Left hindlimb (tissue), 1 donor: ENCODE results near the gene RND2.
"Not testable (repeated sequence)": the region's sequence is repeated elsewhere in the genome, so short reads cannot be mapped to it uniquely, and the experiment has no call there.

ENCODE experiments used
- DNase-seq: peaks from one replicate; pipeline ENCODE4 v3.0.0-alpha.2; 2018

Gene RND2

DNA sequence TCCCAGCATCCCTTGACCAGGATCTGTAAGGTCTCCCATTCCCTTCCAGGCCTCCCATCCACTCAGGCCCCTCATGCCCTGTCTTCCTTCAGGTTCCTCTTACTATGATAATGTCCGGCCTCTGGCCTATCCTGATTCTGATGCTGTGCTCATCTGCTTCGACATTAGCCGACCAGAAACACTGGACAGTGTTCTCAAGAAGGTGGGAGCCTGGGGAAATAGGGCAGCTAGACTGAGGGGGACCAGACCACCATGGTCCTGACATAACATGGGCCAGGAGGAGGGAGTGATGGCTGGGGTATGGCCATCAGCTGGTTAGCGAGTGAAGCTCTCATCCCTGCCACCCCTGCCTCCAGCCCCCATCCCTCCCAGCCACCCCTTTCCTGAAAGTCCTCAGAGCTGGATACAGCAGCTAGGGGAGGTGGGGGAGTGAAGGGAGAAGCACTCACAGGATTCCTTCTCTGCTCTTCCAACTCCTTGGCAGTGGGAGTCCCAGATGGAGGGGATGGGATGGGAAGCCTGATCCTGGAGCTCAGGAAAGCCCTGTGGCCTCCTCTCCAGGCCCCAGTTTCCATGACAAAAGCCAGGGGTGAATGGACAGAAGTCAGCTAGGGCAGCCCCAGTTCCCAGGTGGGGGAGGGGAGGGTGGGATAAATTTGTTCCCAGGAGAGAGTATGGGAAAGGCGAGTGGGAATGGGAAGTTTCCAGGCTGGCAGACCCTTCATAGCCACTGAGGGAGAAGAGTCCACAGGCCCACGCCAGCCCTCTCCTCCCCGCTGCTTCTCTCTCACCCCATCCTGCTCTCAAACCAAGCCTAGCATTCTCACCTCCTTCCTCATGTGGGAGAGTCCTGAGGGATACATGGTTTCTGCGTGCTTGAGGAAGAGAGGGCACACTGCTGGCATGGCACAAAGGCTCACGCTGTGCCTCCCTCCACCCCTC lies 2.3 kb downstream of the RND2 start:
- DNase-seq: no peak

DNA sequence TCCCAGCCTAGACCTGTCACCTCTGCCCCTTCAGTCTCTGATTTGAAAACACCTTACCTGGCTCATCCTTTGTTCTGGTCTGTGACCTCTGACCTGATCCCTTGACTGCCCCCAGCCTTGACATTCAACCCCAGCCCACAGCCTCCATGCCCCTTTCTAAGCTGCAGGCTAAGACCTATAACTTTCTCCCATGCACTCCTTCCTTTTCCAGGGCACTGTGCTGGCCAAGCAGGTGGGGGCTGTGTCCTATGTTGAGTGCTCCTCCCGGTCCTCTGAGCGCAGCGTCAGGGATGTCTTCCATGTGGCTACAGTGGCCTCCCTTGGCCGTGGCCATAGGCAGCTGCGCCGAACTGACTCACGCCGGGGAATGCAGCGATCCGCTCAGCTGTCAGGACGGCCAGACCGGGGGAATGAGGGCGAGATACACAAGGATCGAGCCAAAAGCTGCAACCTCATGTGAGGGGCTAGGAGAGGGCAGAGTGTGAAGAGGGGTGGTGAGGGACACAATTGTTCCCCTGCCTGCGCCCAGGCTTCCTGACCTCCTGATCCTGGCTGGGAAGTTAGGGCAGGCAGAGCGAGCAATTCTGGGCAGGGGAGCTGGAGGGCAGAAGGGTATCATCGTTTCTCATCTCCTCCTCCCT lies 3.3 kb downstream of the RND2 start:
- DNase-seq: no peak

DNA sequence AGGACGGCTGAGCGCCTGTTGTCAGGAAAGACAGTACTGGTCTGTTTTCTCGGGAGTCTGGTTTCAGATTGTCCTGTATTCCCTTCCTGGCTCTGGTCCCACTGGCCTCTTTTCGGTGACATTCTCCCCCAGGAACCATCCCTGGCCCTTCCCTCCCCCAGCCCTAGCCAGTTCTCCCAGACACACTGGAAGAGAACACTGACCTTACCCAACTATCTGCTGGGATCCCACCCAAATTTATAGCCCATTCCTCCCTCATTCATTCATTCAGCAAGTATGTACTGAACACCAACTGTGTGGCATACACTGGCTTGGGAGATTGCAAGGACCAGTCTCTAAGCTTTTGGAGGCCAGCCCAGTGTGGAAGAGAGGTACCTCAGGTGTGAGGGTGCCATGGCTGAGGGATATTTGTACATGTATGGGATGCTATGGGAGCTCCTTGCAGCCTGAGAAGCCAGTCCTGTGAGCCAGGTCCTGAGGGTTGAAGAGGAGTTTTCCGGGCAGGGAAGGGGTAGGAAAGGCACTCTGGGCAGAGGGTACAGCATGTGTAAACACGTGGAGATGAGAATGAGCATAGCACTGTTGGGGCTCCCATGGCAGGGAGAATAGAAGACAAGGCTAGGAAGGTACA lies 5.2 kb downstream of the RND2 start:
- DNase-seq: no peak

DNA sequence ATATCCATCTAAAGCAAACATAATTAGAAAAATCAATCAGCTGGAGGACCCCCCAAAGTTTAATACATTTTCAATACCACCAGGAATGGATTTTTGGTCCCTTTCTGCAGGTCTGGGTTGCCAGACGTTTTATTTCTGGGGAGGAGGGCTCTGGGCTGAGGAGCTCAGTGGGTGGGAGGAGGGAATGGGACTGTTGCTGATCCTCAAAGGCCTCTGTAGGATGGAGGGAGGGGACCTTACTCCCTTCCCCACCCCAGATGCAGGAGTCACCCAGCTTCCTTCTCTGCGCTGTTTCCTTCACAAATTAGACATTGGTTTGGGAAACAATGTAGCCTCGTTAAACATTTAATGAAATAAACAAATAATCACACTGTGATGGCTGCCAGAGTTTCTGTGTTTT lies 6.6 kb downstream of the RND2 start:
- DNase-seq: no peak

DNA sequence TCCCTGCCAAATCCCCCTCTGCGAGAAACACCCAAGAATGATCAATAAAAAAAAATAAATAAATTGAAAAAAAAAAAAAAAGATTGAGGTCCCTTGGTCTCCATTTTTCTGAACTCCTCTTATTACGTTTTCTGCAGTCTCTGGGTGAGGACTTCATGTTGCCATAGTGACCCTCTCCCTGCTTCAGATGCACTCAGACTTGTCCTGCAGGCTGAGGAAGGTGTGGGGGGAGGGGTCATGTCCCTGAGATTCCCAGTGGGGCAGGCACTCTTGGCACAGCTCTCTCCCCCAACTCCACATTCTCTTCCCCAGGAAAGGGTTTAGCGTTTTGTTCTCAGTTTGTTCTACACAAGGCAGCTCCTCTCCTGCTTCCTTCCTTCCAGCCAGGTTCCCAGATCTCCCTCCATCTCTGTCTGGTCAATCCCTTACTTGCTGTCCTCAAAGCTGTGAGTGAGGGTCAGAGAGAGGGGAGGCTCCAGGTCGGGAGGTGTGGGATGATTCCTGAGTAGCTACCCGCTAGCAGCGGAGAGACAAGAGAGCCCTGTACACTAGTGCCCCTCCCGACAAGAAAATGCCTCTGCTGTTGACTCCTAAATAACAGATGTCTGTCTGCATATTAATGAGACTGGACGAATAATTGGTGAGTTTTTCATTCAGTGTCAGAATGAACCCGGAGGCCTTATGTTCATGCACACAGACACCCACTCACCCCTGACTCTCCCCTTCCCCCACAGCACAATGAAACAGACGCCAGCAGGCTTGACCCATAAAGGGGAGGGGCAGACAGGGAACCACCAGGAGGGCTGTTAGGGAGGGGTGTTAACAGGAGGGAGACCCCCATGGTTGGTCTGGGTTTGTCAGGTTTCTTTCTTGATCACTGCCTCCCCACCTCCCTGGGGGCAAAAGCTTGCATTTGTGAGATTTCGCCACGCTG lies 9.2 kb downstream of the RND2 start:
- no peak for DNase-seq

DNA sequence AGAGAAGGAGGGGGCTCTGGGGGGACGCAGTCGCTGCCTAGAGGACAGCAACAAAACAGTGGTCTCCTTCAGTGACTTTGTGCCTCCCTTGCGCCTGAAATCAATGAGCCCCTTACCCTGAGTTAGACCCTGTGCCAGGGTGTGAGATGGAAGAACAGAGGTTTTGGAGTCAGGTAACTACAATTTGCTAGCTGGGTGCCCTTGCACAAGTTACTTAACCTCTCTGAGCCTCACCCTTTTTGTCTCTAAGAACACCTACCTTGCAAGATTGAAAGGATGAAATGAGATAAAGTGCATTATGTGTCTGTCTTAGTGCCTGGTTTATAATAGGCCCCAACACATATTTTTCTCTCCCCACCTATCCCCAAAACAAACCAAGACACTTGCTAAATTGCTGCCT lies 9.9 kb downstream of the RND2 start:
- no peak for DNase-seq

DNA sequence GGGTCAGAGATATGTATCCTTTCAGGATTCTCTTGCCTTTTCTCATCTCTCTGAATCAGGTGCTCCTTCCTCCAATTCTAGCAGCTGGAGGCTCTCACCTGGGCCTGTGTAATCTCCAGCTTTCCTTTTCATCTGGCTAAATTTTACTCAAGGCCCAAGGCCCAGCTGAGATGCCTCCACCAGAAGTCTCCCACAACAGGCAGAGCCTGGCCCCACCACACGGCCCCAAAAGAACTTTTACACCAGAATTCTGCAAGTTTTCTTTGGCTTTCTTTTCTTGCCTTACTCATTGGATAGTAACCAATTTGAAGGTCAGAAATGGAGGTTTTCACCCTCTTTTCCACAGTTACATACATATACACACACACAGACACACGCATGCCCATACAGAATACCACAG lies 14.6 kb downstream of the RND2 start:
- DNase-seq: no peak

DNA sequence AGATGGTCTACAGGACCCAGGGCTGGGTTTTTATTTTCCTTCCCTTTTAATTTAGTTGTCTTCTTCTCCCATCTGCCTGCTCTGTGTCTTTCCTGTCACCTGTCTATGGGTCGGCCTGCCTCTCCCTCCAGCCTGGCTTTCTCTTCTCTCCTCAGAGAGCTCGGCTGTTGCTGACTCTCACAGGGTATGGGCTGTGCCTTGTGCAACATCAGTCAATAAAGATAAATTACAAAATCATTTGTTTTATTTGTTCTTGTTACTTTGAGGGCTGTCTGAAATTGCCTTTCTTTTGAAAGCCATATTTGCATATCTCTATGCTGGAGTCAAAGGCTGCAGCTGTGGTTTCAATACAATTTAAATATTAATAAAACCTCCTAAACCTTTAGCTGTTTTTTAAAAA lies 15.6 kb downstream of the RND2 start:
- no peak for DNase-seq

DNA sequence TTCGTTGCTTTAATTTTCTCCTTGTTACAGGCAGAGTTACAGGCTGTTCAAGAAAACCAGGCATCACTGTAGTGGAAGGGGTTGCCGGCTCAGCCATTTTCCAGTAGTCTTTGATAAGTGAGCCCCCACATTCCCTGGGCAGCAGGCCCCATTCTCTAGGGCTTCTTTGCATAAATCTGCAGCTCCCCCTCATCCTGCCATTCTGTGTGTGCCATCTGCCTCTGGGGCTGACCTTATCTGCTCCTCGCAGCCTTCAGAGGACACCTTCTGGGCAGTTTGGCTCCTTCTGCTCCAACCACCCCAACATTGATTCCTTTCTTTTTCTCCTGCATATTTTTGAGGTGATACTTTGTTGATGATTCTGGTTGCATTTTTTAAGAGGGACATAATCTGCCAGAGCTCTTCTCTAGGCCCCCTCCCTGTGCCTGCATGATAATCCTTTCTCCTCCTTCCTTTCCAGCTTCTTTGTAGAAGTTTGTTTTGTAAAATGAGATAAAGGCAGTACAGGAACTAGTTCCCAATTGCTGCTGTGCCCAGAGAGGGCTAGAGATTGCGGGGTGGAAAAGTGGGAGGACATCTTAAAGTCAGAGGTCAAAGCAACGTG lies 17.1 kb downstream of the RND2 start:
- no peak for DNase-seq

DNA sequence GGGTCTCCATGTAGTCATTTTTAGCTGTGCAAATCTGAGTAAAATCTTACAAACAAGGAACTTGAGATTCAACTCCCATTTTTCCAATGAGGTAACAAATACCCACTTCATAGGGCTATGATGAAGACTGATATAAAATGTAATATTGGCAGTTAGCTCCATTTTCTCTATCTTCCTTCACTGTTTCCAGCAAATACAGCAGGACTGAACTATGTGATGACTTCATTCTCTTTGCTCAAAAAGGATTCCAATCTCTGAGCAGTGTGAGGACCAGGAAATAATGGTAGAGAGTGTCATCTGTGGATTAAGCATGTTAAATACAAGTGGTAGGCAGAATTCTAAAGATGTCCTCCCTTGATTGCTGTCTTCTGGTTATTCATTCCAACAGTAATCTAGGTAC lies 18.3 kb downstream of the RND2 start:
- no peak for DNase-seq

DNA sequence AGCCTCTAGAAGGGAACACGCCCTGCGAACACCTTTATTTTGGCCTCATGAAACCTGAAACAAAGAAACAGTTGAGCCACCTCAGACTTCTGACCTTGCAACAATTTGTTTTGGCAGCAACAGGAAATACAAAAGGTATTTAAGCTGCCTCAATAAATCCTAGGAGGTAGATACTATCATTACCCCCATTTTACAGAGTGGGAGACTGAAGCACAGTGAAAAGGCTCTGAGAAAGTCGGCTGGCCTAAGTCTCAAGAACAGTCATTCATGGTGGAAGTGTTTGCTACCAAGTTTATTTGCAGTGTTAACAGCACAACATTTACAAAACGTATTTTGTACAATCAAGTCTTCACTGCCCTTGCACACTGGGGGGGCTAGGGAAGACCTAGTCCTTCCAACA lies 19.0 kb downstream of the RND2 start:
- no peak for DNase-seq

DNA sequence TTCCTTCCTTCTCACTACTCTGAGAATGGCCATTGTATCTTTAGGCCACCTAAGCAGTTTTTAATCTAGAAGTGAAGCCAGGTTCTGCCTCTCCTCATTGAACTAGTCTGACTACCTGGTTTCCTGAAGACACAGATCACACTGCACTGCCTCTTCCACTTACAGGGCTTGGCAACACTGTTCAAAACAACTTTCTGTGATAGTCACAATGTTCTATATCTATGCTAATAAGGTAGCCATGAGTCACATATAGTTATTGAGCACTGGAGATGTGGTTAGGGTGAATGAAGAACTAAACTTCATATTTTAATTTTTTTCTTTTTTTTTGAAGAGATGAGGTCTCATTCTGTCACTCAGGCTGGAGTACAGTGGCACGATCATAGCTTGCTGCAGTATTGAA lies 26.9 kb downstream of the RND2 start:
- DNase-seq: no peak

DNA sequence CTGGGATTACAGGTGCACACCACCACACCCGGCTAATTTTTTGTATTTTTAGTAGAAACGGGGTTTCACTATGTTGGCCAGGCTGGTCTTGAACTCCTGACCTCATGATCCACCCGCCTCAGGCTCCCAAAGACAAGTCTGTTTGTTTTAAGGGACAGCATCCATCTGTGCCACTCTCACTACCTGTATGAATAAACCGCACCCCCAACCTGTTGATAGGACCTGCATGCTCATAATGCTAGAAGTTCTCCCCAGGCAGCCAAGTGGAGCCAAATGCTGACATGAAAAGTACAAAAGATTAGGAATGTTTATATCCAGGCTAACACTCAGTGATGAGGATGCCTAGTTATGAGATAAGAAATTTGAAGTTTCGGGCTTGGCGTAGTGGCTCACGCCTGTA lies 28.0 kb downstream of the RND2 start:
- DNase-seq: not testable (repeated sequence)

DNA sequence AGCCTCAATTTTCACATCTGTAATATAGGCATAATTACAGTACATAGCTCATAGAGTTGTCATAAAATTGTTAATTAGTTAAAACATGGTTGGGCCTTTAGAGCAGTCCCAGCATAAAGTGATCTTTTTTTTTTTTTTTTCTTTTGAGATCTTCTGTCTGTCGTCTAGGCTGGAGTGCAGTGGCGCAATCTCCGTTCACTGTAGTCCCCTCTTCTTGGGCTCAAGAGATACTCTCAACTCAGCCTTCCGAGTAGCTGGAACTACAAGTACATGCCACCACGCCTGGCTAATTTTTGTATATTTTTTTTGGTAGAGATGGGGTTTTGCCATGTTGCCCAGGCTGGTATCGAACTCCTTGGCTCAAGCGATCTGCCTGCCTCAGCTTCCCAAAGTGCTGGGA lies 31.0 kb downstream of the RND2 start:
- no peak for DNase-seq

DNA sequence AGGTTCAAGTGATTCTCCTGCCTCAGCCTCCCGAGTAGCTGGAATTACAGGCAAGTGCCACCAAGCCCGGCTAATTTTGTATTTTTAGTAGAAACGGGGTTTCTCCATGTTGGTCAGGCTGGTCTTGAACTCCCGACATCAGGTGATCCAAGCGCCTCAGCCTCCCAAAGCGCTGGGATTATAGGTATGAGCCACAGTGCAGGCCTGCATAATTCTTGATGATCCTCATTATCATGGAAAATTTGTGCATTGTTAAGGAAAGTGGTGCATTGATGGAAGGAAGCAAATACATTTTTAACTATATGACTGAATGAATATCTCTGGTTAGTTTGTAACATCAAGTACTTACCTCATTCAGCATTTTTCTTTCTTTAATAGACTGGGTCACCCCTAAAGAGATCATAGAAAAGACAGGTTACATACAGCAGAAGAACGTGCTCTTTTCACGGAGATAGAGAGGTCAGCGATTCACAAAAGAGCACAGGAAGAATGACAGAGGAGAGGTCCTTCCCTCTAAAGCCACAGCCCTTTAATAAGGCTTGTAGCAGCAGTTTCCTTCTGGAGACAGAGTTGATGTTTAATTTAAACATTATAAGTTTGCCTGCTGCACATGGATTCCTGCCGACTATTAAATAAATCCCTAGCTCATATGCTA lies 38.1 kb downstream of the RND2 start:
- DNase-seq: no peak

DNA sequence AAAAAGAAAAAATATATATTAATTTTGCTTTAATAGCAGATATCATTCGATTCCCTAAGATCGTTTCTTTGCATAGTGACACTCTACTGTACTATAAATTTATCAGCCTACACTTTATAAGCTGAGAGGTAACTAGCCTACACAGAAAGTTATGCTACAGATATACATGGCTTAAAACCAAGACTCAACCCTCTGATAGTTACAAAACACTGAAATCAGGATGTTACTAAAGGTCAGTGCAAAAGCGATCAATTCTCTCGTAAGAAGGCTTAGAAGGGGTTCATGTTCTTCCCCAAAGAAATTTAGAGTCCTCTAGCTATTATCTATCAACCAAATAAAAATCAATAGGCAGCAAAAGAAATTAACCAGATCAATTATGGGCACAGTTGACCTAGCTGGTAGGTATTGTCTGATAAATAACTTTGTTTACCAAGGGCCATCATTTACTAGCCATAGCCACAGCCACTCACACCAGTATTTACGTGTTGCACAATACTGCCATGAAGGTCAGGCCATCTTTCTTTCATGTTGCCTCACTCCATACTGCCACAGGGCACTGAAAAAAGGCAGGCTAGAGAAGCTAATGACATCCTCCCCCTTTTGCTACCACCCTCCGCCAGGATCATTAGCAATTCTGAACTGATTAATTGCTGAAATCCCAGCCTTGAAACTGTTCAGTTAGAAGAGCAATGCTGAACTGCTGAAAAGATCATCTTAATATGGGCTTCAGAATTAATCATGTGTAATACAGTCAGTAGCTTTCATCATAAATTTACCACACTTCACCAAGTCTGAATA lies 43.7 kb downstream of the RND2 start:
- DNase-seq: no peak

DNA sequence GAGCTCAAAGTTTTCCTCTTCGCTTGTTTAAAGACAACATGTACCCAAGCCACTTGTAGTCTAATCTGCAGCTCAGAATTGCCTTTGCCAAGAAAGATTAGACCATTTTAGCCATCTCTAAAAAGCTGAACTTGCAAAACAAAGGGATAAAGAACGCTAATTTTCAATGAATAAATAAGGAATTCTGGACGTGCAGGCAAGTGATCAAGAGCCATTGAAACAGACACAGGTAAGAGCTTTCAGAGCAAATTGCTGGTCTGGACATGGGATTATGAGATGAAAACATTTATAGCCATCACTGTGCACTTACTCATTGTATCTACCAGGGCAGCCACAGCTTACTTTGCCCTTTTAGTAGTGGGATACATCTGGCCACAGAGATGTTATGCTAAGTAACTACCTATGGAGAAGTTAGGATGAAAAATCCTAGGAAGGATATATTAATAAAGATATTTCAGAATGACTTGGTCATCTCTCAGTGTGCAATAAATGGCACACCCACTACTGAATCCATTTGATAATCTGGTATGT lies 44.4 kb downstream of the RND2 start:
- no peak for DNase-seq

DNA sequence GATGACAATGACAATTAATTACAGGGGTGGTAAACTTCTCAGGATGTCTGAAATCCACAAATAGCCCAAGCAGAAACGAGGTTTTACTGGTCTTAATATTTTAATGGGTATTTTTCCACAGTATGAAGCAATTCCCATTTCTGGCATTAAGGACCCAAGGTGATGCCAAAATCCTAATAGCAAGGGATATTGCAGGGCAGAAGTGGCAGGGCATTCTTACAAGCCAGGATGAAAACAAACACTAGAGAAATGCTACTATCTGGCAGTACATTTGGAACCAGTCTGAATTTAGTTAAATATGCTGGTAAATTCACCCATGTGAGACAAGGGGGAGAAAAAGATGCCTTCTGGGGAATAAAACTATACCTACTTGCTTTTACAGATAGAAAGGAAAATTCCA lies 45.2 kb downstream of the RND2 start:
- DNase-seq: no peak

DNA sequence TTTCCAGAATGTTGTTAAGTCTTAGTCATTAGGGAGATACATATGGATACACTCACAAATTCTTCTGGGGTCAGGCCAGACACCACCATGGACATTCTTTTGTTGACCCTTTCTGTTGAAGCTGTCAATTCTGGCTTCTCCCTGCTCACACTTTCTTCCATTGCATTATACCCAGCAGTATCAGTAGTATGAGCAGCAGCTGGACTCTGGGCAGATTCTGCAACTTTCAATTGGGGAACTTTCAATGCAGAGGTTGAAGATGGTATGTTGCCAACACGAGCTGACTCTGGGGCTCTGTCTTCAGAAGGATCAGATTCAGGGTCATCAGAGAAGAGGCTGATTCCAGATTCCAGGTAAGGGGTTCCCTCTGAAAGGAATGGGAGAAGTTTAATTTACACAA lies 45.8 kb downstream of the RND2 start:
- DNase-seq: no peak

DNA sequence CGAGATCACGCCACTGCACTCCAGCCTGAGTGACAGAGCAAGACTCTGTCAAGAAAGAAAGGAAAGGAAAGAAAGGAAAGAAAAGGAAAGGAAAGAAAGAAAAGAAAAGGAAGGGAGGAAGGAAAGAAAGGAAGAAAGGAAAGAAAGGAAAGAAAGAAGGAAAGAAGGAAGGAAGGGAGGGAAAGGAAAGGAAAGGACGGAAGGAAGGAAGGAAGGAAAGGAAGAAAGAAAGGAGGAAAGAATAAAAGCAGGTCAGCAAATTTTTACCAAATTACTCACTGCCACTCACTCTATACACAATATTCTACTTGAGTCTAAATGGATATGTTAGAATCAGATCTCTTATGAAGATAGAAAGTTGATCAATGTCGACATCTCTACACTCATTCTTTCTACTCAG lies 49.8 kb downstream of the RND2 start:
- no peak for DNase-seq
